WTC11 (cell line): ENCODE measurements around the gene DLX1. TPM values are rescaled to one million over a fixed set of nuclear protein-coding genes. Genes with fewer than 3 reads are reported as not detected.

Experiments
- ATAC-seq: fragments of 200-7000 bp; cut with Tn5 transposase; 2 replicates; pipeline ENCODE4 v1.10.0; 2021; ENCODE audit warnings: mild to moderate bottlenecking, moderate library complexity
- CTCF ChIA-PET: fragments of 300-600 bp; sonication (Branson Sonifier 250); formaldehyde crosslinking; loops from one replicate; lab custom pipeline; 2021; ENCODE audit warnings: antibody characterized with exemption; lab: Charles Lee
- POLR2A ChIA-PET: fragments of 350-600 bp; sonication (Branson Sonifier 250); formaldehyde crosslinking; loops from one replicate; lab custom pipeline; 2021; ENCODE audit warnings: antibody characterized with exemption; lab: Charles Lee
- DNase-seq: peaks from one replicate; pipeline ENCODE4 v3.0.0; 2021; ENCODE audit warnings: low spot score
- H3K27ac Mint-ChIP-seq: 2 replicates; pipeline ENCODE4 v1.8.0; 2021; ENCODE audit warnings: mixed read lengths
- H3K27me3 Mint-ChIP-seq: 2 replicates; pipeline ENCODE4 v1.8.0; 2021; ENCODE audit warnings: low read depth, mild to moderate bottlenecking, moderate library complexity, mixed read lengths
- H3K36me3 Mint-ChIP-seq: 2 replicates; pipeline ENCODE4 v1.8.0; 2021; ENCODE audit warnings: mixed read lengths
- H3K4me1 Mint-ChIP-seq: 2 replicates; pipeline ENCODE4 v1.8.0; 2022; ENCODE audit warnings: mixed read lengths
- H3K4me3 Mint-ChIP-seq: 2 replicates; pipeline ENCODE4 v1.8.0; 2021; ENCODE audit warnings: mild to moderate bottlenecking, moderate library complexity, mixed read lengths
- H3K9me3 Mint-ChIP-seq: 2 replicates; pipeline ENCODE4 v1.8.0; 2021; ENCODE audit warnings: mixed read lengths
- ARID4B ChIP-seq: sonication (generic); formaldehyde crosslinking; IDR thresholded peaks from 2 replicates; pipeline ENCODE4 v1.8.0; 2023; ENCODE audit warnings: missing genetic modification reagents, mild to moderate bottlenecking, borderline replicate concordance
- HMGA2 ChIP-seq: fragments of 250-450 bp; sonication (Bioruptor Pico); IDR thresholded peaks from 2 replicates; pipeline ENCODE4 v1.4.0; 2021; ENCODE audit warnings: mild to moderate bottlenecking, moderate library complexity
- IRF1 ChIP-seq: sonication (generic); formaldehyde crosslinking; IDR thresholded peaks from 2 replicates; pipeline ENCODE4 v1.8.0; 2023; ENCODE audit warnings: missing genetic modification reagents
- MYBL2 ChIP-seq: sonication (generic); formaldehyde crosslinking; IDR thresholded peaks from 2 replicates; pipeline ENCODE4 v1.8.1; 2023; ENCODE audit warnings: mild to moderate bottlenecking, moderate library complexity, missing genetic modification reagents
- OVOL2 ChIP-seq: fragments of 250-450 bp; sonication (Bioruptor Pico); IDR thresholded peaks from 2 replicates; pipeline ENCODE4 v1.9.0; 2021; ENCODE audit warnings: mild to moderate bottlenecking, borderline replicate concordance
- PRDM15 ChIP-seq: sonication (generic); formaldehyde crosslinking; IDR thresholded peaks from 2 replicates; pipeline ENCODE4 v1.8.0; 2022; ENCODE audit warnings: missing genetic modification reagents
- RORB ChIP-seq: fragments of 250-450 bp; sonication (Bioruptor Pico); IDR thresholded peaks from 2 replicates; pipeline ENCODE4 v1.9.0; 2021; ENCODE audit warnings: mild to moderate bottlenecking
- SMAD4 ChIP-seq: sonication (generic); formaldehyde crosslinking; IDR thresholded peaks from 2 replicates; pipeline ENCODE4 v1.8.0; 2022; ENCODE audit warnings: mild to moderate bottlenecking, missing genetic modification reagents
- SOX15 ChIP-seq: fragments of 250-450 bp; sonication (Bioruptor Pico); IDR thresholded peaks from 2 replicates; pipeline ENCODE4 v1.9.0; 2021; ENCODE audit warnings: mild to moderate bottlenecking
- ZMAT4 ChIP-seq: fragments of 250-450 bp; sonication (Bioruptor Pico); IDR thresholded peaks from 2 replicates; pipeline ENCODE4 v1.9.0; 2021; ENCODE audit warnings: mild to moderate bottlenecking
- ZNF263 ChIP-seq: sonication (generic); formaldehyde crosslinking; IDR thresholded peaks from 2 replicates; pipeline ENCODE4 v1.8.1; 2022; ENCODE audit warnings: low read depth, mild to moderate bottlenecking, moderate library complexity, missing genetic modification reagents
- total RNA-seq: library from RNA; stranded (reverse); gene quantifications from 3 replicates; pipeline ENCODE4 v1.2.3, GENCODE V29; 2021
- TF ChIP-seq, protein P1 (sequence below): sonication (generic); formaldehyde crosslinking; IDR thresholded peaks from 2 replicates; pipeline ENCODE4 v1.8.0; 2022; ENCODE audit warnings: mild to moderate bottlenecking, missing genetic modification reagents
- TF ChIP-seq, protein P2 (sequence below): sonication (generic); formaldehyde crosslinking; IDR thresholded peaks from 2 replicates; pipeline ENCODE4 v1.8.0; 2022; ENCODE audit warnings: mild to moderate bottlenecking, missing genetic modification reagents
- TF ChIP-seq, protein P3 (sequence below): sonication (generic); formaldehyde crosslinking; IDR thresholded peaks from 2 replicates; pipeline ENCODE4 v1.8.1; 2022; ENCODE audit warnings: low read depth, mild to moderate bottlenecking, moderate library complexity, missing genetic modification reagents, borderline replicate concordance

The DLX1 gene
- total RNA-seq, 1 experiment from 2014 or later = not detected

GRCh38 chr2:172079416-172079815, 5.9 kb upstream of the DLX1 start (continued):
- TF ChIP-seq, protein P1, sequence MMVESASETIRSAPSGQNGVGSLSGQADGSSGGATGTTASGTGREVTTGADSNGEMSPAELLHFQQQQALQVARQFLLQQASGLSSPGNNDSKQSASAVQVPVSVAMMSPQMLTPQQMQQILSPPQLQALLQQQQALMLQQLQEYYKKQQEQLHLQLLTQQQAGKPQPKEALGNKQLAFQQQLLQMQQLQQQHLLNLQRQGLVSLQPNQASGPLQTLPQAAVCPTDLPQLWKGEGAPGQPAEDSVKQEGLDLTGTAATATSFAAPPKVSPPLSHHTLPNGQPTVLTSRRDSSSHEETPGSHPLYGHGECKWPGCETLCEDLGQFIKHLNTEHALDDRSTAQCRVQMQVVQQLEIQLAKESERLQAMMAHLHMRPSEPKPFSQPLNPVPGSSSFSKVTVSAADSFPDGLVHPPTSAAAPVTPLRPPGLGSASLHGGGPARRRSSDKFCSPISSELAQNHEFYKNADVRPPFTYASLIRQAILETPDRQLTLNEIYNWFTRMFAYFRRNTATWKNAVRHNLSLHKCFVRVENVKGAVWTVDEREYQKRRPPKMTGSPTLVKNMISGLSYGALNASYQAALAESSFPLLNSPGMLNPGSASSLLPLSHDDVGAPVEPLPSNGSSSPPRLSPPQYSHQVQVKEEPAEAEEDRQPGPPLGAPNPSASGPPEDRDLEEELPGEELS (CRISPR knock-in tag) = no peak
- no peak for TF ChIP-seq HMGA2 (CRISPR knock-in tag)

DNA sequence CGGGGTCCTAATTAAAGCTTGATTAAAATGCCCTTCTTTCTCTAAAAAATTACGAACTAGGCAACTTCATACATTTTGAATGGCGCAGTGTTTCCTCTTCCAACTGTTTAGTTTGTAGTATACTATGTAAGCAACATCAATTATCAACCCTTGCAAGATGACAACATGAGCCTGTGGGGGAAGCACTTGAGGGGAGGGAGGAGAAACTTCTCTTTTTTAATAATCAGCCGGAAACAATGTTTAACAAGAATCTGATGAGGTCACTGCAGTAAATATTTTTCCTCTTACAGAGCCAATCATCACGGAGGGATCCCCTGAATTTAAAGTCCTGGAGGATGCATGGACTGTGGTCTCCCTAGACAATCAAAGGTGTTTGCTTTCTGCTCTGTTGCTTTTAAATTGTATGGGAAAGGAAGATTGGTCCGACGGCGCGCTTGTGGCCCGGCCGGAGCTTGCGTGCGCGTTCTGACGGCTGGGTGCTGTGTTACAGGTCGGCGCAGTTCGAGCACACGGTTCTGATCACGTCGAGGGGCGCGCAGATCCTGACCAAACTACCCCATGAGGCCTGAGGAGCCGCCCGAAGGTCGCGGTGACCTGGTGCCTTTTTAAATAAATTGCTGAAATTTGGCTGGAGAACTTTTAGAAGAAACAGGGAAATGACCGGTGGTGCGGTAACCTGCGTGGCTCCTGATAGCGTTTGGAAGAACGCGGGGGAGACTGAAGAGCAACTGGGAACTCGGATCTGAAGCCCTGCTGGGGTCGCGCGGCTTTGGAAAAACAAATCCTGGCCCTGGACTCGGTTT, 5.3 kb upstream of the DLX1 start:
- TF ChIP-seq, protein P2, sequence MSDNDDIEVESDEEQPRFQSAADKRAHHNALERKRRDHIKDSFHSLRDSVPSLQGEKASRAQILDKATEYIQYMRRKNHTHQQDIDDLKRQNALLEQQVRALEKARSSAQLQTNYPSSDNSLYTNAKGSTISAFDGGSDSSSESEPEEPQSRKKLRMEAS (CRISPR knock-in tag) = no peak
- no peak for TF ChIP-seq SOX15 (CRISPR knock-in tag)
- TF ChIP-seq ARID4B (CRISPR knock-in tag) = no peak
- no peak for TF ChIP-seq PRDM15
- no peak for TF ChIP-seq OVOL2 (CRISPR knock-in tag)
- TF ChIP-seq RORB = no peak
- TF ChIP-seq ZMAT4 = no peak
- TF ChIP-seq MYBL2 (CRISPR knock-in tag) = no peak
- no peak for TF ChIP-seq ZNF263 (CRISPR knock-in tag)
- TF ChIP-seq, protein P3, sequence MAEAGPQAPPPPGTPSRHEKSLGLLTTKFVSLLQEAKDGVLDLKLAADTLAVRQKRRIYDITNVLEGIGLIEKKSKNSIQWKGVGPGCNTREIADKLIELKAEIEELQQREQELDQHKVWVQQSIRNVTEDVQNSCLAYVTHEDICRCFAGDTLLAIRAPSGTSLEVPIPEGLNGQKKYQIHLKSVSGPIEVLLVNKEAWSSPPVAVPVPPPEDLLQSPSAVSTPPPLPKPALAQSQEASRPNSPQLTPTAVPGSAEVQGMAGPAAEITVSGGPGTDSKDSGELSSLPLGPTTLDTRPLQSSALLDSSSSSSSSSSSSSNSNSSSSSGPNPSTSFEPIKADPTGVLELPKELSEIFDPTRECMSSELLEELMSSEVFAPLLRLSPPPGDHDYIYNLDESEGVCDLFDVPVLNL = no peak
- TF ChIP-seq SMAD4 = no peak
- TF ChIP-seq IRF1 = no peak
- TF ChIP-seq, all 79 proteins: peak for 0
- Mint-ChIP-seq H3K27me3 (peaks cover 89% of the 10 kb centered on the region), H3K9me3 (no peaks in the 10 kb centered on the region), H3K4me1 (peaks cover 44% of the 10 kb centered on the region), H3K4me3 (peak overlapping the region; percentile 58), H3K27ac (no peak overlapping the region), H3K36me3 (no peaks in the 10 kb centered on the region)
- ChIA-PET POLR2A (no interaction called here), CTCF (no interaction called here)
- ATAC-seq (no peak), DNase-seq (no peak)
